Osteocyte (in vitro differentiated cells): Measurements from ENCODE around the gene TMEM80. TPM values are rescaled to one million over a fixed set of nuclear protein-coding genes. Genes with fewer than 3 reads are reported as not detected.

Experiments used
- DNase-seq: peaks from one replicate; pipeline ENCODE4 v3.0.0; 2021; ENCODE audit warnings: mixed read lengths; ENCODE audit not compliant: unreplicated experiment; ENCODE audit errors: extremely low spot score
- H3K27ac Mint-ChIP-seq: one replicate; pipeline ENCODE4 v1.8.0; 2021; ENCODE audit warnings: mild to moderate bottlenecking, mixed read lengths; ENCODE audit not compliant: unreplicated experiment
- H3K27me3 Mint-ChIP-seq: one replicate; pipeline ENCODE4 v1.8.0; 2021; ENCODE audit warnings: mixed read lengths; ENCODE audit not compliant: unreplicated experiment
- H3K36me3 Mint-ChIP-seq: one replicate; pipeline ENCODE4 v1.8.0; 2021; ENCODE audit warnings: mixed read lengths; ENCODE audit not compliant: unreplicated experiment
- H3K4me1 Mint-ChIP-seq: one replicate; pipeline ENCODE4 v1.8.0; 2021; ENCODE audit warnings: mixed read lengths; ENCODE audit not compliant: unreplicated experiment
- H3K4me3 Mint-ChIP-seq: one replicate; pipeline ENCODE4 v1.8.0; 2021; ENCODE audit warnings: mild to moderate bottlenecking, moderate library complexity, mixed read lengths; ENCODE audit not compliant: unreplicated experiment
- H3K9me3 Mint-ChIP-seq: one replicate; pipeline ENCODE4 v1.8.0; 2021; ENCODE audit warnings: mixed read lengths; ENCODE audit not compliant: unreplicated experiment
- CTCF ChIP-seq: fragments of 200-600 bp; sonication (generic); IDR thresholded peaks from 2 replicates; pipeline ENCODE4 v1.5.0; 2021; ENCODE audit warnings: antibody characterized with exemption, mild to moderate bottlenecking, moderate library complexity
- total RNA-seq: library from RNA; stranded (reverse); gene quantifications from 2 replicates; pipeline ENCODE4 v1.2.1, GENCODE V29; 2021

Gene TMEM80
- total RNA-seq, 1 donor from 2014 or later, result 43.9 TPM

GRCh38 chr11:690738-691633 lies 4.6 kb upstream of the TMEM80 start:
- peak overlapping the region; percentile 83 for H3K27ac Mint-ChIP-seq
- H3K36me3 Mint-ChIP-seq, result peaks cover 21% of the 10 kb centered on the region
- H3K27me3 Mint-ChIP-seq, result no peaks in the 10 kb centered on the region
- H3K4me1 Mint-ChIP-seq, result peaks cover 52% of the 10 kb centered on the region
- no peak overlapping the region for H3K4me3 Mint-ChIP-seq
- DNase-seq, result no peak
- H3K9me3 Mint-ChIP-seq, result no peaks in the 10 kb centered on the region
- TF ChIP-seq CTCF, result no peak

- no peak for DNase-seq
- Mint-ChIP-seq H3K4me3 (peak overlapping the region; percentile 42), H3K27ac (peak overlapping the region; percentile 83), H3K9me3 (no peaks in the 10 kb centered on the region), H3K36me3 (peaks cover 19% of the 10 kb centered on the region), H3K4me1 (peaks cover 61% of the 10 kb centered on the region), H3K27me3 (no peaks in the 10 kb centered on the region)
- TF ChIP-seq CTCF, result no peak
Observed at GRCh38 chr11:691710-692590, 3.7 kb upstream of the TMEM80 start.

- Mint-ChIP-seq H3K4me1 (peaks cover 70% of the 10 kb centered on the region), H3K36me3 (peaks cover 10% of the 10 kb centered on the region), H3K4me3 (peak overlapping the region; percentile 85), H3K27me3 (no peaks in the 10 kb centered on the region), H3K27ac (peak overlapping the region; percentile 89), H3K9me3 (no peaks in the 10 kb centered on the region)
- DNase-seq, result no peak
- no peak for TF ChIP-seq CTCF
Observed at GRCh38 chr11:692824-693414, 2.7 kb upstream of the TMEM80 start.

- peak overlapping the region; percentile 89 for H3K27ac Mint-ChIP-seq
- no peak for TF ChIP-seq CTCF
- peaks cover 8% of the 10 kb centered on the region for H3K36me3 Mint-ChIP-seq
- H3K4me3 Mint-ChIP-seq, result peak overlapping the region; percentile 85
- H3K4me1 Mint-ChIP-seq, result peaks cover 75% of the 10 kb centered on the region
- no peak for DNase-seq
- no peaks in the 10 kb centered on the region for H3K27me3 Mint-ChIP-seq
- no peaks in the 10 kb centered on the region for H3K9me3 Mint-ChIP-seq
Observed at GRCh38 chr11:693415-693831, 2.2 kb upstream of the TMEM80 start.
